Glutamatergic neuron (in vitro differentiated cells): Measurements from ENCODE around the gene NDUFS3. TPM values are rescaled to one million over a fixed set of nuclear protein-coding genes. Genes with fewer than 3 reads are reported as not detected.

Source experiments
- DNase-seq: peaks from one replicate; pipeline ENCODE4 v3.0.0; 2022
- H3K27ac Mint-ChIP-seq: one replicate; pipeline ENCODE4 v1.8.0; 2020; ENCODE audit warnings: mild to moderate bottlenecking, mixed read lengths, inconsistent platforms; ENCODE audit not compliant: unreplicated experiment
- H3K27me3 Mint-ChIP-seq: one replicate; pipeline ENCODE4 v1.8.0; 2020; ENCODE audit warnings: mild to moderate bottlenecking, moderate library complexity, mixed read lengths, inconsistent platforms; ENCODE audit not compliant: unreplicated experiment
- H3K36me3 Mint-ChIP-seq: one replicate; pipeline ENCODE4 v1.8.0; 2020; ENCODE audit warnings: mild to moderate bottlenecking, mixed read lengths, inconsistent platforms; ENCODE audit not compliant: unreplicated experiment
- H3K4me1 Mint-ChIP-seq: one replicate; pipeline ENCODE4 v1.8.0; 2020; ENCODE audit warnings: mild to moderate bottlenecking, low read depth, mixed read lengths, inconsistent platforms; ENCODE audit not compliant: unreplicated experiment
- H3K4me3 Mint-ChIP-seq: one replicate; pipeline ENCODE4 v1.8.0; 2020; ENCODE audit warnings: mild to moderate bottlenecking, mixed read lengths, inconsistent platforms; ENCODE audit not compliant: unreplicated experiment
- H3K9me3 Mint-ChIP-seq: one replicate; pipeline ENCODE4 v1.8.0; 2020; ENCODE audit warnings: mild to moderate bottlenecking, moderate library complexity, mixed read lengths, inconsistent platforms; ENCODE audit not compliant: unreplicated experiment
- CTCF ChIP-seq: fragments of 200-600 bp; sonication (generic); IDR thresholded peaks from one replicate; pipeline ENCODE4 v1.5.0; 2021; ENCODE audit not compliant: partially characterized antibody, unreplicated experiment
- total RNA-seq: library from RNA; stranded (reverse); fragmentation: NEBNext Ultra II Directional; extraction: Animal tissue kit (Norgen Biotek cat#: 25700); gene quantifications from one replicate; pipeline ENCODE4 v1.2.1, GENCODE V29; 2021; ENCODE audit not compliant: unreplicated experiment

NDUFS3 gene
- total RNA-seq, 1 donor from 2014 or later: 122 TPM

- peak; percentile 46 for DNase-seq
- peak overlapping the region; percentile 25 for H3K4me3 Mint-ChIP-seq
- peaks cover 2% of the 10 kb centered on the region for H3K9me3 Mint-ChIP-seq
- no peaks in the 10 kb centered on the region for H3K36me3 Mint-ChIP-seq
- peaks cover 23% of the 10 kb centered on the region for H3K27me3 Mint-ChIP-seq
- peaks cover 7% of the 10 kb centered on the region for H3K4me1 Mint-ChIP-seq
- no peak overlapping the region for H3K27ac Mint-ChIP-seq
- no peak for TF ChIP-seq CTCF
These were observed 11.3 kb downstream of the NDUFS3 start for GRCh38 chr11:47589977-47590861.

- no peak overlapping the region for H3K27ac Mint-ChIP-seq
- no peaks in the 10 kb centered on the region for H3K9me3 Mint-ChIP-seq
- peaks cover 25% of the 10 kb centered on the region for H3K27me3 Mint-ChIP-seq
- peaks cover 7% of the 10 kb centered on the region for H3K4me1 Mint-ChIP-seq
- H3K4me3 Mint-ChIP-seq: no peak overlapping the region
- no peaks in the 10 kb centered on the region for H3K36me3 Mint-ChIP-seq
- no peak for TF ChIP-seq CTCF
- no peak for DNase-seq
These were observed 12.9 kb downstream of the NDUFS3 start for GRCh38 chr11:47591764-47592163.

GRCh38 chr11:47592251-47592650 lies 13.4 kb downstream of the NDUFS3 start:
- peaks cover 25% of the 10 kb centered on the region for H3K27me3 Mint-ChIP-seq
- no peak overlapping the region for H3K4me3 Mint-ChIP-seq
- no peak overlapping the region for H3K27ac Mint-ChIP-seq
- no peak for DNase-seq
- H3K36me3 Mint-ChIP-seq: no peaks in the 10 kb centered on the region
- H3K9me3 Mint-ChIP-seq: no peaks in the 10 kb centered on the region
- H3K4me1 Mint-ChIP-seq: peaks cover 7% of the 10 kb centered on the region
- no peak for TF ChIP-seq CTCF

- Mint-ChIP-seq H3K36me3 (no peaks in the 10 kb centered on the region), H3K4me1 (peaks cover 7% of the 10 kb centered on the region), H3K27ac (no peak overlapping the region), H3K27me3 (peaks cover 25% of the 10 kb centered on the region), H3K9me3 (no peaks in the 10 kb centered on the region), H3K4me3 (no peak overlapping the region)
- TF ChIP-seq CTCF: no peak
- DNase-seq: no peak
These were observed 14.1 kb downstream of the NDUFS3 start for GRCh38 chr11:47592970-47593369.

- no peaks in the 10 kb centered on the region for H3K36me3 Mint-ChIP-seq
- H3K27me3 Mint-ChIP-seq: peaks cover 23% of the 10 kb centered on the region
- H3K4me3 Mint-ChIP-seq: peak overlapping the region; percentile 84
- DNase-seq: no peak
- no peak for TF ChIP-seq CTCF
- H3K27ac Mint-ChIP-seq: no peak overlapping the region
- no peaks in the 10 kb centered on the region for H3K9me3 Mint-ChIP-seq
- H3K4me1 Mint-ChIP-seq: peaks cover 6% of the 10 kb centered on the region
These were observed 14.6 kb downstream of the NDUFS3 start for GRCh38 chr11:47593492-47593933.
